GM23248 (cell line): ENCODE results near the gene SLC25A48. TPM values are rescaled to one million over a fixed set of nuclear protein-coding genes. Genes with fewer than 3 reads are reported as not detected.

ENCODE experiments used
- DNase-seq: peaks from one replicate; pipeline ENCODE4 v3.0.0-alpha.2; 2015
- H2AFZ ChIP-seq: fragments of 200-600 bp; sonication (generic); 2 replicates; pipeline ENCODE4 v1.6.1; 2016; ENCODE audit warnings: antibody characterized with exemption
- H3F3A ChIP-seq: fragments of 200-600 bp; sonication (generic); 2 replicates; pipeline ENCODE4 v1.6.1; 2016; ENCODE audit warnings: mild to moderate bottlenecking, antibody characterized with exemption, mixed run types; ENCODE audit not compliant: insufficient read depth
- H3K27ac ChIP-seq: fragments of 200-600 bp; sonication (generic); 2 replicates; pipeline ENCODE4 v1.5.1; 2016; ENCODE audit warnings: mild to moderate bottlenecking
- H3K27me3 ChIP-seq: fragments of 200-600 bp; sonication (generic); replicated peaks from 2 replicates; pipeline ENCODE4 v1.6.1; 2016; ENCODE audit warnings: mild to moderate bottlenecking; ENCODE audit not compliant: insufficient read depth
- H3K36me3 ChIP-seq: fragments of 200-600 bp; sonication (generic); 2 replicates; pipeline ENCODE4 v1.6.1; 2016; ENCODE audit warnings: low read depth, mild to moderate bottlenecking
- H3K4me1 ChIP-seq: fragments of 200-600 bp; sonication (generic); 2 replicates; pipeline ENCODE4 v1.6.1; 2016; ENCODE audit warnings: mild to moderate bottlenecking; ENCODE audit not compliant: insufficient read depth
- H3K4me2 ChIP-seq: fragments of 200-600 bp; sonication (generic); one replicate; pipeline ENCODE4 v1.6.1; 2016; ENCODE audit warnings: mild to moderate bottlenecking; ENCODE audit not compliant: unreplicated experiment
- H3K4me3 ChIP-seq: fragments of 200-600 bp; sonication (generic); 2 replicates; pipeline ENCODE4 v1.5.1; 2016; ENCODE audit warnings: mild to moderate bottlenecking
- H3K79me2 ChIP-seq: fragments of 200-600 bp; sonication (generic); 2 replicates; pipeline ENCODE4 v1.6.1; 2016; ENCODE audit warnings: mild to moderate bottlenecking; ENCODE audit not compliant: insufficient read depth
- H3K9ac ChIP-seq: fragments of 200-600 bp; sonication (generic); 2 replicates; pipeline ENCODE4 v1.6.1; 2016; ENCODE audit warnings: mild to moderate bottlenecking
- H3K9me2 ChIP-seq: fragments of 200-600 bp; sonication (generic); 2 replicates; pipeline ENCODE4 v1.6.1; 2016; ENCODE audit warnings: mixed run types, mild to moderate bottlenecking, moderate library complexity; ENCODE audit not compliant: insufficient read depth
- H3K9me3 ChIP-seq: fragments of 200-600 bp; sonication (generic); one replicate; pipeline ENCODE4 v1.6.1; 2017; ENCODE audit warnings: low read depth
- H4K20me1 ChIP-seq: fragments of 200-600 bp; sonication (generic); 2 replicates; pipeline ENCODE4 v1.6.0; 2016; ENCODE audit not compliant: insufficient read depth
- EZH2 ChIP-seq: fragments of 200-600 bp; sonication (generic); IDR thresholded peaks from 2 replicates; pipeline ENCODE4 v1.6.1; 2018; ENCODE audit warnings: antibody characterized with exemption, mild to moderate bottlenecking; ENCODE audit not compliant: insufficient read depth, poor library complexity, severe bottlenecking
- EZH2phosphoT487 ChIP-seq: fragments of 200-600 bp; sonication (generic); IDR thresholded peaks from 2 replicates; pipeline ENCODE4 v1.6.1; 2018; ENCODE audit warnings: antibody characterized with exemption, moderate library complexity, mild to moderate bottlenecking, low read depth; ENCODE audit not compliant: insufficient read depth
- WGBS, 2 experiments: methylation state at CpG; one replicate each; pipeline ENCODE4 v1.1.6; 2015 to 2017; ENCODE audit warnings: low lambda C conversion rate in 2 of 2, low coverage in 1 of 2; ENCODE audit errors: missing lambda C conversion rate in 2 of 2; 5-methylcytosine and 5-hydroxymethylcytosine counted together
- in situ Hi-C: fragments of 300-500 bp; cut with MboI; formaldehyde crosslinking; loops from 2 replicates; pipeline ENCODE4 v1.15.0; 2020
- polyA plus RNA-seq: library from polyadenylated mRNA; unstranded; fragments of >200 nt; fragmentation: Nextera tagmentation; extraction: Ambion mirVana; gene quantifications from 2 replicates; pipeline ENCODE4 v1.2.1, GENCODE V29; 2016
- total RNA-seq: library from RNA; depleted of rRNA; stranded (reverse); fragments of >200 nt; shearing (Covaris generic); gene quantifications from 2 replicates; pipeline ENCODE4 v1.2.3, GENCODE V29; 2014

The SLC25A48 gene
- total and polyA plus RNA-seq, 2 experiments from 2014 or later, result not detected

GRCh38 chr5:135842737-135843136, 8.3 kb downstream of the SLC25A48 start:
- no peaks in the 10 kb centered on the region for H3K4me1 ChIP-seq
- H4K20me1 ChIP-seq, result no peaks in the 10 kb centered on the region
- in situ Hi-C loops, result no loop called here
- H3F3A ChIP-seq, result no peaks in the 10 kb centered on the region
- no peak overlapping the region for H3K4me2 ChIP-seq
- H3K27me3 ChIP-seq, result peaks cover 33% of the 10 kb centered on the region
- no peak overlapping the region for H3K27ac ChIP-seq
- no peak for TF ChIP-seq EZH2
- TF ChIP-seq EZH2phosphoT487, result no peak
- 31 to 43% methylated on average over 4 of the region's 4 CpGs for WGBS, 2 experiments
- H3K36me3 ChIP-seq, result no peaks in the 10 kb centered on the region
- H3K9ac ChIP-seq, result no peak overlapping the region
- H3K79me2 ChIP-seq, result no peaks in the 10 kb centered on the region
- H3K4me3 ChIP-seq, result no peak overlapping the region
- no peak for DNase-seq
- H2AFZ ChIP-seq, result no peak overlapping the region
- H3K9me3 ChIP-seq, result no peaks in the 10 kb centered on the region
- no peaks in the 10 kb centered on the region for H3K9me2 ChIP-seq

GRCh38 chr5:135843571-135844337, 9.3 kb downstream of the SLC25A48 start:
- H3F3A ChIP-seq, result no peaks in the 10 kb centered on the region
- no peak overlapping the region for H3K27ac ChIP-seq
- in situ Hi-C loops, result no loop called here
- H2AFZ ChIP-seq, result no peak overlapping the region
- H3K4me2 ChIP-seq, result no peak overlapping the region
- no peaks in the 10 kb centered on the region for H4K20me1 ChIP-seq
- DNase-seq, result no peak
- WGBS, 2 experiments, result 52 to 64% methylated on average over 6 of the region's 6 CpGs
- no peak overlapping the region for H3K4me3 ChIP-seq
- no peak overlapping the region for H3K9ac ChIP-seq
- no peaks in the 10 kb centered on the region for H3K9me2 ChIP-seq
- no peaks in the 10 kb centered on the region for H3K79me2 ChIP-seq
- TF ChIP-seq EZH2 (no peak), EZH2phosphoT487 (no peak)
- H3K36me3 ChIP-seq, result no peaks in the 10 kb centered on the region
- no peaks in the 10 kb centered on the region for H3K9me3 ChIP-seq
- H3K4me1 ChIP-seq, result no peaks in the 10 kb centered on the region
- H3K27me3 ChIP-seq, result peaks cover 33% of the 10 kb centered on the region

GRCh38 chr5:135846311-135846710, 11.8 kb downstream of the SLC25A48 start:
- Histone ChIP-seq H3F3A (no peaks in the 10 kb centered on the region), H3K27me3 (peaks cover 25% of the 10 kb centered on the region), H3K36me3 (no peaks in the 10 kb centered on the region), H3K9ac (no peak overlapping the region), H3K4me2 (no peak overlapping the region), H3K9me3 (no peaks in the 10 kb centered on the region), H4K20me1 (no peaks in the 10 kb centered on the region), H2AFZ (no peak overlapping the region), H3K27ac (no peak overlapping the region), H3K79me2 (no peaks in the 10 kb centered on the region), H3K4me1 (no peaks in the 10 kb centered on the region), H3K9me2 (no peaks in the 10 kb centered on the region), H3K4me3 (no peak overlapping the region)
- TF ChIP-seq EZH2phosphoT487 (no peak), EZH2 (no peak)
- in situ Hi-C loops, result no loop called here
- no peak for DNase-seq

GRCh38 chr5:135847976-135848375, 13.5 kb downstream of the SLC25A48 start:
- H3K9me2 ChIP-seq, result no peaks in the 10 kb centered on the region
- H3K27ac ChIP-seq, result no peak overlapping the region
- peaks cover 15% of the 10 kb centered on the region; the same call in 1 of the 2 replicates for H3K27me3 ChIP-seq
- in situ Hi-C loops, result no loop called here
- H3F3A ChIP-seq, result no peaks in the 10 kb centered on the region
- no peak overlapping the region for H3K4me2 ChIP-seq
- no peak overlapping the region for H3K4me3 ChIP-seq
- no peaks in the 10 kb centered on the region for H3K4me1 ChIP-seq
- H4K20me1 ChIP-seq, result no peaks in the 10 kb centered on the region
- no peak for TF ChIP-seq EZH2phosphoT487
- TF ChIP-seq EZH2, result no peak
- H2AFZ ChIP-seq, result no peak overlapping the region
- H3K36me3 ChIP-seq, result no peaks in the 10 kb centered on the region
- no peak overlapping the region for H3K9ac ChIP-seq
- no peak for DNase-seq
- H3K9me3 ChIP-seq, result no peaks in the 10 kb centered on the region
- H3K79me2 ChIP-seq, result no peaks in the 10 kb centered on the region
- WGBS, 2 experiments, result 77 to 94% methylated on average over 1 of the region's 1 CpG

- Histone ChIP-seq H3K9me2 (no peaks in the 10 kb centered on the region), H3K9ac (no peak overlapping the region), H3K27me3 (peaks cover 8% of the 10 kb centered on the region), H3K4me2 (no peak overlapping the region), H3F3A (no peaks in the 10 kb centered on the region), H3K4me3 (no peak overlapping the region), H3K4me1 (no peaks in the 10 kb centered on the region), H4K20me1 (no peaks in the 10 kb centered on the region), H3K36me3 (no peaks in the 10 kb centered on the region), H3K9me3 (no peaks in the 10 kb centered on the region), H3K27ac (no peak overlapping the region), H2AFZ (no peak overlapping the region), H3K79me2 (no peaks in the 10 kb centered on the region)
- no peak for DNase-seq
- 71 to 78% methylated on average over 9 of the region's 9 CpGs for WGBS, 2 experiments
- in situ Hi-C loops, result no loop called here
- TF ChIP-seq EZH2 (no peak), EZH2phosphoT487 (no peak)
These were observed 15.8 kb downstream of the SLC25A48 start for GRCh38 chr5:135850231-135850630.
